C4-2B (cell line): ENCODE data around the gene LCAT.

Experiments used
- H3K27ac ChIP-seq: fragments of 450-650 bp; 2 replicates; pipeline ENCODE4 v1.5.1; 2017
- ZFX ChIP-seq: fragments of 450-650 bp; IDR thresholded peaks from 2 replicates; pipeline ENCODE4 v1.6.1; 2017
- TF ChIP-seq, protein P1 (sequence below): fragments of 450-650 bp; conservative IDR thresholded peaks from 2 replicates; pipeline ENCODE4 v1.5.1; 2017; ENCODE audit warnings: mild to moderate bottlenecking

The LCAT gene

DNA sequence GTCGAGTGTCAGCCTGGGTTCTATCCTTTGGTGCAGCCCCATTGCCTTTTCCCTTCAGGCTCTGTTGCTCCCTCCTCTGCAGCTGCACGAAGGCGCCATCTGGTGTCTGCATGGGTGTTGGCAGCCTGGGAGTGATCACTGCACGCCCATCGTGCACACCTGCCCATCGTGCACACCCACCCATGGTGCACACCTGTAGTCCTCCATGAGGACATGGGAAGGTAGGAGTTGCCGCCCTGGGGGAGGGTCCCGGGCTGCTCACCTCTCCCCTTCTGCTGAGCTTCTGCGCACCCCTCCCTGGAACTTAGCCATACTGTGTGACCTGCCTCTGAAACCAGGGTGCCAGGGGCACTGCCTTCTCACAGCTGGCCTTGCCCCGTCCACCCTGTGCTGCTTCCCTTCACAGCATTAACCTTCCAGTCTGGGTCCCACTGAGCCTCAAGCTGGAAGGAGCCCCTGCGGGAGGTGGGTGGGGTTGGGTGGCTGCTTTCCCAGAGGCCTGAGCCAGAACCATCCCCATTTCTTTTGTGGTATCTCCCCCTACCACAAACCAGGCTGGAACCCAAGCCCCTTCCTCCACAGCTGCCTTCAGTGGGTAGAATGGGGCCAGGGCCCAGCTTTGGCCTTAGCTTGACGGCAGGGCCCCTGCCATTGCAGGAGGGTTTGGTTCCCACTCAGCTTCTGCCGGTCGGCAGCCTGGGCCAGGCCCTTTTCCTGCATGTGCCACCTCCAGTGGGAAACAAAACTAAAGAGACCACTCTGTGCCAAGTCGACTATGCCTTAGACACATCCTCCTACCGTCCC, 15.2 kb downstream of the LCAT start:
- TF ChIP-seq ZFX: no peak
- TF ChIP-seq, protein P1, sequence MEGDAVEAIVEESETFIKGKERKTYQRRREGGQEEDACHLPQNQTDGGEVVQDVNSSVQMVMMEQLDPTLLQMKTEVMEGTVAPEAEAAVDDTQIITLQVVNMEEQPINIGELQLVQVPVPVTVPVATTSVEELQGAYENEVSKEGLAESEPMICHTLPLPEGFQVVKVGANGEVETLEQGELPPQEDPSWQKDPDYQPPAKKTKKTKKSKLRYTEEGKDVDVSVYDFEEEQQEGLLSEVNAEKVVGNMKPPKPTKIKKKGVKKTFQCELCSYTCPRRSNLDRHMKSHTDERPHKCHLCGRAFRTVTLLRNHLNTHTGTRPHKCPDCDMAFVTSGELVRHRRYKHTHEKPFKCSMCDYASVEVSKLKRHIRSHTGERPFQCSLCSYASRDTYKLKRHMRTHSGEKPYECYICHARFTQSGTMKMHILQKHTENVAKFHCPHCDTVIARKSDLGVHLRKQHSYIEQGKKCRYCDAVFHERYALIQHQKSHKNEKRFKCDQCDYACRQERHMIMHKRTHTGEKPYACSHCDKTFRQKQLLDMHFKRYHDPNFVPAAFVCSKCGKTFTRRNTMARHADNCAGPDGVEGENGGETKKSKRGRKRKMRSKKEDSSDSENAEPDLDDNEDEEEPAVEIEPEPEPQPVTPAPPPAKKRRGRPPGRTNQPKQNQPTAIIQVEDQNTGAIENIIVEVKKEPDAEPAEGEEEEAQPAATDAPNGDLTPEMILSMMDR: peak; percentile 94
- H3K27ac ChIP-seq: peak overlapping the region; percentile 97; the same call in 1 of the 2 replicates

DNA sequence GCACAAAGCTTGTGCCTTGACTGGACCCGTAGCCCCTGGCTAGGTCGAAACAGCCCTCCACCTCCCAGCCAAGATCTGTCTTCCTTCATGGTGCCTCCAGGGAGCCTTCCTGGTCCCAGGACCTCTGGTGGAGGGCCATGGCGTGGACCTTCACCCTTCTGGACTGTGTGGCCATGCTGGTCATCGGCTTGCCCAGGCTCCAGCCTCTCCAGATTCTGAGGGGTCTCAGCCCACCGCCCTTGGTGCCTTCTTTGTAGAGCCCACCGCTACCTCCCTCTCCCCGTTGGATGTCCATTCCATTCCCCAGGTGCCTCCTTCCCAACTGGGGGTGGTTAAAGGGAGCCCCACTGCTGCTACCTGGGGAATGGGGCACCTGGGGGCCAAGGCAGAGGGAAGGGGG, 15.8 kb downstream of the LCAT start:
- H3K27ac ChIP-seq: peak overlapping the region; percentile 97
- TF ChIP-seq ZFX: no peak
- TF ChIP-seq, protein P1: no peak

DNA sequence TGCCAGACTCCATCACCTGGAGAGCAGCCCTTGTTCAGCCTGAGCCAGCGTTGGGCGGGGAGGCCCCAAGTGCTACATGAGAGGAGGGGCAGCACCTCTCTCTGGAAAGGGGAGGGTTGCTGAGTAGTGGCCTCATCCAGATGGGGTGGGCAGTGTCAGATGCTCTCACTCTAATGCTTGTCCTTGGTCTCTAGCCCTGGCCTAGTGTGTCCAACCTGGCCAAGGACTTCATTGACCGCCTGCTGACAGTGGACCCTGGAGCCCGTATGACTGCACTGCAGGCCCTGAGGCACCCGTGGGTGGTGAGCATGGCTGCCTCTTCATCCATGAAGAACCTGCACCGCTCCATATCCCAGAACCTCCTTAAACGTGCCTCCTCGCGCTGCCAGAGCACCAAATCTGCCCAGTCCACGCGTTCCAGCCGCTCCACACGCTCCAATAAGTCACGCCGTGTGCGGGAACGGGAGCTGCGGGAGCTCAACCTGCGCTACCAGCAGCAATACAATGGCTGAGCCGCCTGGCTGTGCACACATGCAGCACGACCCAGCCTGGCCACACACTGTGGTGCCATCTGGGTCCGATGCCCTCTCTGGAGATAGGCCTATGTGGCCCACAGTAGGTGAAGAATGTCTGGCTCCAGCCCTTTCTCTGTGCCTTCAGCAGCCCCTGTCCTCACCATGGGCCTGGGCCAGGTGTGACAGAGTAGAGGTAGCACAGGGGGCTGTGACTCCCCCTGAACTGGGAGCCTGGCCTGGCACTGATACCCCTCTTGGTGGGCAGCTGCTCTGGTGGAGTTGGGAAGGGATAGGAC, 16.6 kb downstream of the LCAT start:
- TF ChIP-seq, protein P1: no peak
- TF ChIP-seq ZFX: no peak
- peak overlapping the region; percentile 97 for H3K27ac ChIP-seq

DNA sequence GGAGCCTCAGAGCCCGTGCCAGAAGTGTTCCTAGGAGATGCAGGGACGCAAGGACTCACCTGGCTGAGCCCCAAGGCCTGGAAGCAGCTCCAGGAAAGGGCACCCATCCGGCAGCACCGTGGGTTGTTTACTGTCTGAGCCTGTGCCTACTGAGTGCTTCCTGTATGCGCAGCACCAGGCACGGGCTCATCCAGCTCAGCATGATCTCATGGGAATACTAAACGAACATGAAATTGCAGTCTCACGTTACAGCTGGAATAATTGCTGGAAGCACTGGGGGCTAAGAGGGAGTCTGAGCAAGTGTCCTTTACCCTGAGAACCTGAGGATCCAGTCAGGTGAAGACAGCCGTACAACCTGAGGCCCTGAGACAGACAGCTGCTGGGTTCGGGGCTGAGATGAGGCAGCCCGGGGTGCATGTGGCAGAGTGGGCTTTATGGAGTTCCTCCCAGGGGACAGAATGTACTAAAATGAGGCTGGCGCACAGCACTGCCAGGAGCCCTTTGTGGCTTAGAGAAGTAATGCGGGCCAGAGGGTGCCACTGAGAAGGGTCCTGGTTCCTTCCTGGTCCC, 17.7 kb downstream of the LCAT start:
- TF ChIP-seq ZFX: no peak
- TF ChIP-seq, protein P1: no peak; the same call in 1 of the 2 replicates
- H3K27ac ChIP-seq: peak overlapping the region; percentile 97

DNA sequence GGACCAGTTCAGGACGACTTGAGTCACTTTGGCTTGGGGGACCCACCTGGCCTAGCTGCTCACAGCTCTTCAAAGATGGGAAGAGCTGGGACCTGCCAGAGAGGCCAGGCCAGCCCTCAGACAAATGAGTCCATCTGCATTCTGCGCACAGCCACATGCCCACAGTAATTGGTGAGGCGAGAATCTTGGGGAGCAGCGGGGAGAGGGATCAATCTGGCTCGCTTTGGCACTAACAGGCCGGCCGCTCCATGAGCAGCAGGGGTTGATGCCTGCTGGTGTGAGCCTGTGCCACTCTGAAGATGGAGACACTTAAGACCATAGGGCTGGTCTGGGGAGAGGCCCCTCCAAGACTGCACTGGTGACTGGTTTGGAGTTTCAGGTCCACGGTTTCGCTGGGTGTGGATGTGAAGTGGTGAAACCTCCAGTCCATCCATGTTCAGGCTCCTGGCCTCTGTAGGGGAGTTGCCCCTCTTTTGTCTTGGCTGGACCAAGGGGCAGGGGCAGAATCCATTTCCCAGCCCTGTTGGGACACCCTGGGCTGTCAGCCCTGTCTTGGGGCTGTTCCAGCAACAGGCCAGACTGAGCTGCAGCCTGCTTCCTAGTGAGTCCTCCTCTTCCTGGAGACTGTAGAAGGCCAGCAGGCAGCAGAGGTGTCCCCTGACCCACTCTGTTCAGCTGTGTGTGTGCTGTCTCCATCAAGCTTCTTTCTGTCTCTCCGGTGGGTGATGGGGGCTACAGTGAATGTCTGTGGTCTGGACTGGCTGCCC, 19.6 kb downstream of the LCAT start:
- peak overlapping the region; percentile 83 for H3K27ac ChIP-seq
- TF ChIP-seq, protein P1: no peak
- no peak for TF ChIP-seq ZFX

DNA sequence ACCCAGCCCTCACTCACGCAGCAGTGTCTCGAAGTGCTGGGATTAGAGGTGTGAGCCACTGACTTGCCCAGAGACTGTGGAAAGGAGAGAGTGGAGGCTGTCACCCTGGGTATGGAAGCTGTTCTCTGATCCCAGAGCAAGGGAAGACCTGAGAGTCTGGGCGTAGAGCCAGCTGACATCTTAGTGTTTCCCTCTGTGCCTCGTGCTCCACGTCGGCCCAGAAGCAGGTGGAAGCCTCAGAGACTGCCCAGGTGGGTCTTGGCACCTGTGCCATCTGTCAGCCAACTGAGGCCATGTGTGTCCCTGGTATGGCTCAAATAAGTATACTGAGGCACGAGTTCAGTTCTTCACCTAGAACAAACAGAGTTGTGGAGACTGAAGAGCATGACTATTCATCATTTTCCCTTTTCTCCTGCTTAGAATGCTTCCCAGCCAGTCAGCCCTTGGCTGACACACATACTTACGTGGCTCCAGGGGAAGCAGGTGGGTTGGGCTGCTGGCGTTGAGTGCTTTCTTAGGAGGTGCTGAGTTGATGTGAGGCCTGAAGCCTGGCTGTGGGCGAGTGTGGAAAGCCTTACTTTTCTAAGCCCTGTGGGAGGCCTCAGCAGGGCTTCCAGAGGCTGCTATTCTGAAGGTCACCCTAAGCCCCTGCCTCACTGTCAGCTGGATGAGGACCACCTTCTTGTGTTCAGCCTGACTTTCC, 20.4 kb downstream of the LCAT start:
- H3K27ac ChIP-seq: peak overlapping the region; percentile 83
- TF ChIP-seq, protein P1: no peak
- TF ChIP-seq ZFX: no peak
